ENCODE results near the gene MPDU1. TPM values are rescaled to one million over a fixed set of nuclear protein-coding genes. Genes with fewer than 3 reads are reported as not detected.

Gene MPDU1
- total RNA-seq, 4 donors from 2014 or later, result 30.4 to 97.7 (median 74.4) TPM

GRCh38 chr17:7575959-7576358 is 7.7 kb upstream of the MPDU1 start:
- WGBS, 2 donors, result 75 to 79% methylated on average over 7 of the region's 7 CpGs
- H3K4me3 ChIP-seq (ENCODE audit: low read depth, poor library complexity, severe bottlenecking), result no peak overlapping the region
- DNase-seq (ENCODE audit: low spot score in 2 of 2), result no peak

DNA sequence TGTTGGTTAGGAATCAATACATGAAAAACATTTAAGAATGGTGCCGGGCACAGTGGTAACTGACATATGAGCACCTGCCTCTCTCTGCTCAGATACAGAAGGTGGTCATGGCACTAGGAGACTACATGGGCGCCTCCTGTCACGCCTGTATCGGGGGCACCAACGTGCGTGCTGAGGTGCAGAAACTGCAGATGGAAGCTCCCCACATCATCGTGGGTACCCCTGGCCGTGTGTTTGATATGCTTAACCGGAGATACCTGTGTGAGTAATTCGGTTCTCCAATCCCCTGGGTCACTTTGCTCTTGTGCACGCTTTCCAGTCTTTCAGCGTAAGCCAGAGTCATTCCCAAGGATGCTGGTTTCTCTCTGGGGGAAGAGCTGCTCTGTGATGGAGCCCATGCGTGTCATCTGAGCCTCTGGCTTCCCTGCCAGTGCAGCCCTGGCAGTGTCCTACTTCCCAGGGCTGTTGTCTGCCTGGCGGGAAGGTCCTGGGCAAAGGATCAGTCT is 7.2 kb upstream of the MPDU1 start:
- WGBS, 2 donors, result 84 to 86% methylated on average over 14 of the region's 14 CpGs
- no peak overlapping the region for H3K4me3 ChIP-seq (ENCODE audit: low read depth, poor library complexity, severe bottlenecking)
- DNase-seq (ENCODE audit: low spot score in 2 of 2), result no peak
- no peak for TF ChIP-seq POLR2A (IDR thresholded peaks at IDR 0.05)
- no peak for TF ChIP-seq CTCF (IDR thresholded peaks at IDR 0.05)
- intact Hi-C loops (cut with DNase I; ENCODE audit: low total_unique reads), result no loop called here

More at GRCh38 chr17:7575959-7576358, 7.7 kb upstream of the MPDU1 start:
- intact Hi-C loops (cut with DNase I; ENCODE audit: low total_unique reads), result no loop called here
- TF ChIP-seq CTCF (IDR thresholded peaks at IDR 0.05) (no peak), POLR2A (IDR thresholded peaks at IDR 0.05) (no peak)

GRCh38 chr17:7577327-7578199 is 6.1 kb upstream of the MPDU1 start:
- WGBS, 2 donors, result 74 to 78% methylated on average over 17 of the region's 17 CpGs
- H3K4me3 ChIP-seq (ENCODE audit: low read depth, poor library complexity, severe bottlenecking), result no peak overlapping the region
- TF ChIP-seq POLR2A (IDR thresholded peaks at IDR 0.05), result no peak
- TF ChIP-seq CTCF (IDR thresholded peaks at IDR 0.05), result no peak
- no peak for DNase-seq (ENCODE audit: low spot score in 2 of 2)
- intact Hi-C loops (cut with DNase I; ENCODE audit: low total_unique reads), result no loop called here

DNA sequence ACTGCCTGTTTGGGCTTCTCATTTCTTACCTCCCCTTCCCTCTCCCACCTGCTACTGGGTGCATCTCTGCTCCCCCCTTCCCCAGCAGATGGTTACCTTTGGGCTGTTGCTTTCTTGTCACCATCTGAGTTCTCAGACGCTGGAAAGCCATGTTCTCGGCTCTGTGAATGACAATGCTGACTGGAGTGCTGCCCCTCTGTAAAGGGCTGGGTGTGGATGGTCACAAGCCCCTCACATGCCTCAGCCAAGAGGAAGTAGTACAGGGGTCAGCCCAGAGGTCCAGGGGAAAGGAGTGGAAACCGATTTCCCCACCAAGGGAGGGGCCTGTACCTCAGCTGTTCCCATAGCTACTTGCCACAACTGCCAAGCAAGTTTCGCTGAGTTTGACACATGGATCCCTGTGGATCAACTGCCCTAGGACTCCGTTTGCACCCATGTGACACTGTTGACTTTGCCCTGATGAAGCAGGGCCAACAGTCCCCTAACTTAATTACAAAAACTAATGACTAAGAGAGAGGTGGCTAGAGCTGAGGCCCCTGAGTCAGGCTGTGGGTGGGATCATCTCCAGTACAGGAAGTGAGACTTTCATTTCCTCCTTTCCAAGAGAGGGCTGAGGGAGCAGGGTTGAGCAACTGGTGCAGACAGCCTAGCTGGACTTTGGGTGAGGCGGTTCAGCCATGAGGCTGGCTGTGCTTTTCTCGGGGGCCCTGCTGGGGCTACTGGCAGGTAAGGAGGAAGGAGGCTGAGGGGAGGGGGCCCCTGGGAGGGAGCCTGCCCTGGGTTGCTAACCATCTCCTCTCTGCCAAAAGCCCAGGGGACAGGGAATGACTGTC is 4.4 kb upstream of the MPDU1 start, which contains the start of gene CD68:
CD68 (plus strand) TSS at position 638 of the 833 bp plus-strand sequence; CDS start at position 678, 40 bp downstream.
- TF ChIP-seq CTCF (IDR thresholded peaks at IDR 0.05), result no peak
- peak in 1 of 2 donors; percentile 46 for TF ChIP-seq POLR2A (IDR thresholded peaks at IDR 0.05)
- 9 to 12% methylated on average over 7 of the region's 7 CpGs for WGBS, 2 donors
- DNase-seq (ENCODE audit: low spot score in 2 of 2), result peak; percentile 89 to 95
- intact Hi-C loops (cut with DNase I; ENCODE audit: low total_unique reads), result no loop called here
- H3K4me3 ChIP-seq (ENCODE audit: low read depth, poor library complexity, severe bottlenecking), result no peak within 1 kb of the TSS

DNA sequence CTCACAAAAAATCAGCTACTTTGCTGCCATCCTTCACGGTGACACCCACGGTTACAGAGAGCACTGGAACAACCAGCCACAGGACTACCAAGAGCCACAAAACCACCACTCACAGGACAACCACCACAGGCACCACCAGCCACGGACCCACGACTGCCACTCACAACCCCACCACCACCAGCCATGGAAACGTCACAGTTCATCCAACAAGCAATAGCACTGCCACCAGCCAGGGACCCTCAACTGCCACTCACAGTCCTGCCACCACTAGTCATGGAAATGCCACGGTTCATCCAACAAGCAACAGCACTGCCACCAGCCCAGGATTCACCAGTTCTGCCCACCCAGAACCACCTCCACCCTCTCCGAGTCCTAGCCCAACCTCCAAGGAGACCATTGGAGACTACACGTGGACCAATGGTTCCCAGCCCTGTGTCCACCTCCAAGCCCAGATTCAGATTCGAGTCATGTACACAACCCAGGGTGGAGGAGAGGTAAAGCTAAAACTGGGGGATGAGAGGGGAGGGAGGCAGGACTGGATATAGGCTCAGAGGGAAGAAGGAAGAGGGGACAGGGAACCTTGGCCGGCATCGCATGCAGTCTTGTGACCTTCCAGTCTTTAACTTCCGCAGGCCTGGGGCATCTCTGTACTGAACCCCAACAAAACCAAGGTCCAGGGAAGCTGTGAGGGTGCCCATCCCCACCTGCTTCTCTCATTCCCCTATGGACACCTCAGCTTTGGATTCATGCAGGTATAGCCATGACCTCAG is 3.6 kb upstream of the MPDU1 start:
- intact Hi-C loops (cut with DNase I; ENCODE audit: low total_unique reads), result no loop called here
- no peak for DNase-seq (ENCODE audit: low spot score in 2 of 2)
- no peak overlapping the region for H3K4me3 ChIP-seq (ENCODE audit: low read depth, poor library complexity, severe bottlenecking)
- WGBS, 2 donors, result 57 to 66% methylated on average over 12 of the region's 12 CpGs
- no peak for TF ChIP-seq CTCF (IDR thresholded peaks at IDR 0.05)
- no peak for TF ChIP-seq POLR2A (IDR thresholded peaks at IDR 0.05)

All from lower leg skin (tissue), 4 donors.